A549 treated with Hydrocortisone at 1 μM for 4 hours (cell line): ENCODE data around the gene MDGA2. TPM values are rescaled to one million over a fixed set of nuclear protein-coding genes. Genes with fewer than 3 reads are reported as not detected.

Experiments used
- total RNA-seq: library from RNA; stranded (reverse); fragments of 200-300 nt; extraction: Qiagen RNA extraction; gene quantifications from 5 replicates; pipeline ENCODE4 v1.2.3, GENCODE V29; 2022

Gene MDGA2
- total RNA-seq: 0.02 to 0.07 TPM in 2 of 5 replicates, not detected in the others

DNA sequence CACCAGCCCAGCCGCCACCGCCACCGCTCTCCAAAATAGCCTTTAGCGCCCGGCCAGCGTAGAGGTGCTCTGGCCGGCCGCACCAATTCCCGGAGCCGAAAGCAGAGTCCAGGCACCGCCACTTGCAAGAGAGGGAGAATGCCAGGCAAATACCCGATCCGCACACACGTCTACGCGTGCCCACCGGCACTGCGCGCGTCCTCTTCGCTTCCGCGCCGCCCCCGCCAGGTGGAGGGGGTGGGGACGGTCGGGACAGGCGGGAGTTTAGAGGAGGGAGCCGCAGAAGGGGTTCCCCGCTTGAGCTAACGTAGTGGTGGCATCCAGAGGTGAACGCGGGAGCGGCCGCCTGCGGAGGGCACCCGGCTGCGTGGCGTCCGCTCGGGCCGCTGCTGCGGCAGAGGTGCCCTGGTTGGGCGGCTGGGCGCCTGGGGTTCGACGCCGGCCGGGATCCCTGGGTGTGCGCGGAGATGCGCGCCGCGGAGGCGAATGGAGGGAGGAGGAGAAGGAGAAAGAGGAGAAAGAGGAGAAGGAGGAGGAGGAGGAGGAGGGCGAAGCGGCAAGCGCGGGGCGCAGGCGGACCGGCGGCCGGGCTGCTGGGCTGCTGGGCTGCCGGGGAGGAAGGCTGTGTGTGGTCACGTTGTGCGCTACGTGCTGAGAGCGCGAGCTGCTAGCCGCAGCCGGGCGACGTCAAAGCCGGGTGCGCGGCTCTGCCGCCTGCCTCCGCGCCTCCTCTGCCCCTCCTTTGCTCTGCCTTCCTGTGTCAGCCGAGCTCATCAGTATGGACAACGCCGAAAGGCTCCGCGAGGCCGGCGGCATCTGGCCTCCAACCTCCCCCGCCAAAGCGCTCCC is at the start of gene MDGA2:
Gene MDGA2 (minus strand): TSS at position 140 of the 849 bp plus-strand sequence.

